ENCODE results near the gene PPP1R13B.

DNA sequence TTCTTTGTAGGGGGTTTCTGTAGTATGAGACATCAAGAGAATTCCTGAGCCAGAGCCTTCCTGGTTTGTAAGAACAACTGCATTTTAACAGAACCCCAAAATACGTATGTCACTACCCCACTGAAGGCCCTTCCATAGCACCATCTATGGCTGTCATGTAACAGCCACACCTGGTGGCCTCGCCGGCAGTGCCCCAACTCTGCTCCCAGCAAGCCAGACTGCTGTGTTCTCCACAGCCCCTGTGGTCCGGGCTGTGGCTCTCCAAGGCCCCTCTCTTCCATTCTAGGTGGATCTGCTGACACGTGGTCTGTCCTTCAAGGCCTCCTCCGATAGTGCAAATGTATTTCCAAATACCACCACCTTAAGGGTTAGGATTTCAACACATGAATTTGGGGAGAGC is 9.9 kb upstream of the PPP1R13B start:
- no peak for TF ChIP-seq CTCF (IDR thresholded peaks at IDR 0.05)
- no peak for TF ChIP-seq POLR2A (IDR thresholded peaks at IDR 0.05)
- no peak for TF ChIP-seq POLR2AphosphoS5 (IDR thresholded peaks at IDR 0.05)

Data from breast epithelium (tissue), 3 donors.